ENCODE data around the gene INAFM1.

DNA sequence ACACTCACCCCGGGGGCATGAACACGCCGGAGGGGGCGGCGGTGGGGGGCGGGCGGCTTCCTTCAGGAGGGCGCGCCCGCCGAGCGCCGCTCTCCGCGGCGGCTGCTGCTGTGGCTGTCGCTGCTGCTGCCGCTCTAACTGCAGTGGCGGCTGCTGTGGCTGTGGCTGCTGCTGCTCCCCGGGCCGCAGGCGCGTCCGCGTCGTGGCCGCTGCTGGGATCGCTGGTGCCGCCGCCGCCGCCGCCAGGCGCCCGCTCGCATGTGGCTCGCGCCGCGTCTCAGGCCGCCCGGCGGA lies 43.8 kb upstream of the INAFM1 start, which contains the start of gene BBC3:
- TF ChIP-seq, protein P1, sequence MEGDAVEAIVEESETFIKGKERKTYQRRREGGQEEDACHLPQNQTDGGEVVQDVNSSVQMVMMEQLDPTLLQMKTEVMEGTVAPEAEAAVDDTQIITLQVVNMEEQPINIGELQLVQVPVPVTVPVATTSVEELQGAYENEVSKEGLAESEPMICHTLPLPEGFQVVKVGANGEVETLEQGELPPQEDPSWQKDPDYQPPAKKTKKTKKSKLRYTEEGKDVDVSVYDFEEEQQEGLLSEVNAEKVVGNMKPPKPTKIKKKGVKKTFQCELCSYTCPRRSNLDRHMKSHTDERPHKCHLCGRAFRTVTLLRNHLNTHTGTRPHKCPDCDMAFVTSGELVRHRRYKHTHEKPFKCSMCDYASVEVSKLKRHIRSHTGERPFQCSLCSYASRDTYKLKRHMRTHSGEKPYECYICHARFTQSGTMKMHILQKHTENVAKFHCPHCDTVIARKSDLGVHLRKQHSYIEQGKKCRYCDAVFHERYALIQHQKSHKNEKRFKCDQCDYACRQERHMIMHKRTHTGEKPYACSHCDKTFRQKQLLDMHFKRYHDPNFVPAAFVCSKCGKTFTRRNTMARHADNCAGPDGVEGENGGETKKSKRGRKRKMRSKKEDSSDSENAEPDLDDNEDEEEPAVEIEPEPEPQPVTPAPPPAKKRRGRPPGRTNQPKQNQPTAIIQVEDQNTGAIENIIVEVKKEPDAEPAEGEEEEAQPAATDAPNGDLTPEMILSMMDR (IDR thresholded peaks at IDR 0.05): no peak
- no peak for TF ChIP-seq POLR2A (IDR thresholded peaks at IDR 0.05)

Measured in lower leg skin (tissue), 3 donors.